Vagina (tissue), 2 donors: ENCODE data around the gene SHISA5.

Experiments used
- POLR2A ChIP-seq, 2 donors: fragments of 450-650 bp; IDR thresholded peaks; one replicate each; pipeline ENCODE4 v1.6.1; 2017; ENCODE audit warnings: antibody characterized with exemption in 2 of 2, mild to moderate bottlenecking in 2 of 2, moderate library complexity in 2 of 2
- POLR2AphosphoS5 ChIP-seq, 2 donors: sonication (generic); formaldehyde crosslinking; IDR thresholded peaks; one replicate each; pipeline ENCODE4 v1.9.0; 2017; ENCODE audit warnings: antibody characterized with exemption in 2 of 2, mild to moderate bottlenecking in 2 of 2, low read depth in 1 of 2; ENCODE audit not compliant: insufficient read depth in 1 of 2
- TF ChIP-seq, protein P1 (sequence below), 3 experiments: fragments of 450-650 bp in 2 of 3; fragments of 200-600 bp in 1 of 3; sonication (generic) in 1 of 3; IDR thresholded peaks; one replicate each; pipeline ENCODE4 v1.5.1; 2017 to 2019; ENCODE audit warnings: antibody characterized with exemption in 3 of 3, mild to moderate bottlenecking in 2 of 3, moderate library complexity in 2 of 3

DNA sequence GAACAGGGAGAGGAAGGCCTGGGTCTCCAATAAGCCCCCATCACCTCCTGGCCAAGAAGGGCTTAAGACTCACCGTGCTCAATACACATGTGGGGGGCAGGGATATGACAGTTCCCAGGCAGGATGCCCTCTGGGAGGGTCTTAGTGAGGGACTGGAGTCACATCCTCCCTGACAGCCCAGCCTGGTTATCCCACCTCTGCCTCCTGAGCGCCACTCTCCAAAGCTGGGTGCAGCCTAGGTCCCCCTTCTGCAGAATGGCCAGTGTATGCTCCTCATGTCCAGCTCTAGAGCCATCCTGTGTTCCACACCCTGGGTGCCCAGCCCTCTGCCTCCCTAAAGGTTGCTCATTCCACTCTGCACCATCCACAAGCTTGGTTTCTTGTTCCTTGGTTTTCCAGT lies 1.2 kb upstream of the SHISA5 start:
- TF ChIP-seq POLR2AphosphoS5 (IDR thresholded peaks at IDR 0.05; ENCODE audit: insufficient read depth in 1 of 2, low read depth in 1 of 2) (no peak), POLR2A (IDR thresholded peaks at IDR 0.05) (no peak)
- TF ChIP-seq, protein P1, sequence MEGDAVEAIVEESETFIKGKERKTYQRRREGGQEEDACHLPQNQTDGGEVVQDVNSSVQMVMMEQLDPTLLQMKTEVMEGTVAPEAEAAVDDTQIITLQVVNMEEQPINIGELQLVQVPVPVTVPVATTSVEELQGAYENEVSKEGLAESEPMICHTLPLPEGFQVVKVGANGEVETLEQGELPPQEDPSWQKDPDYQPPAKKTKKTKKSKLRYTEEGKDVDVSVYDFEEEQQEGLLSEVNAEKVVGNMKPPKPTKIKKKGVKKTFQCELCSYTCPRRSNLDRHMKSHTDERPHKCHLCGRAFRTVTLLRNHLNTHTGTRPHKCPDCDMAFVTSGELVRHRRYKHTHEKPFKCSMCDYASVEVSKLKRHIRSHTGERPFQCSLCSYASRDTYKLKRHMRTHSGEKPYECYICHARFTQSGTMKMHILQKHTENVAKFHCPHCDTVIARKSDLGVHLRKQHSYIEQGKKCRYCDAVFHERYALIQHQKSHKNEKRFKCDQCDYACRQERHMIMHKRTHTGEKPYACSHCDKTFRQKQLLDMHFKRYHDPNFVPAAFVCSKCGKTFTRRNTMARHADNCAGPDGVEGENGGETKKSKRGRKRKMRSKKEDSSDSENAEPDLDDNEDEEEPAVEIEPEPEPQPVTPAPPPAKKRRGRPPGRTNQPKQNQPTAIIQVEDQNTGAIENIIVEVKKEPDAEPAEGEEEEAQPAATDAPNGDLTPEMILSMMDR (IDR thresholded peaks at IDR 0.05) = no peak
